Common myeloid progenitor, CD34-positive (primary cell): ENCODE data around the gene ACOT12.

Experiments
- CTCF ChIA-PET: fragments of 350-600 bp; sonication (Branson Sonifier 250); formaldehyde crosslinking; loops from one replicate; lab custom pipeline; 2021; ENCODE audit warnings: antibody characterized with exemption; lab: Charles Lee
- POLR2A ChIA-PET: fragments of 350-600 bp; sonication (Branson Sonifier 250); formaldehyde crosslinking; loops from one replicate; lab custom pipeline; 2021; ENCODE audit warnings: antibody characterized with exemption; lab: Charles Lee
- DNase-seq, 3 donors: peaks; one replicate each; pipeline versions ENCODE4 v3.0.0 to v3.0.0-alpha.2; 2013
- H3K27ac ChIP-seq, 2 experiments: 1 replicate in 1 of 2; 2 replicates in 1 of 2; pipeline ENCODE4 v1.7.0; 2013; ENCODE audit warnings: inconsistent platforms in 2 of 2, low read length in 2 of 2, mild to moderate bottlenecking in 2 of 2, low read depth in 1 of 2, moderate library complexity in 1 of 2; ENCODE audit not compliant: severe bottlenecking in 2 of 2, insufficient read depth in 1 of 2, poor library complexity in 1 of 2
- H3K27me3 ChIP-seq, 5 experiments: replicated peaks in 2 of 5; 1 replicate in 3 of 5; 2 replicates in 2 of 5; pipeline versions ENCODE4 v1.6.1 to v1.7.0; 2013; ENCODE audit warnings: low read length in 4 of 5, mild to moderate bottlenecking in 2 of 5, moderate library complexity in 2 of 5, inconsistent platforms in 1 of 5; ENCODE audit not compliant: insufficient read depth in 5 of 5, control insufficient read depth in 4 of 5
- H3K36me3 ChIP-seq, 4 experiments: 1 replicate in 2 of 4; 2 replicates in 2 of 4; pipeline versions ENCODE4 v1.6.1 to v1.7.0; 2013; ENCODE audit warnings: low read length in 3 of 4, control low read depth in 1 of 4, mild to moderate bottlenecking in 1 of 4; ENCODE audit not compliant: control insufficient read depth in 4 of 4, insufficient read depth in 4 of 4
- H3K4me1 ChIP-seq, 4 experiments: 1 replicate in 3 of 4; 2 replicates in 1 of 4; pipeline versions ENCODE4 v1.6.1 to v1.7.1; 2013; ENCODE audit warnings: low read length in 3 of 4, mild to moderate bottlenecking in 3 of 4, control low read depth in 1 of 4, inconsistent platforms in 1 of 4, moderate library complexity in 1 of 4; ENCODE audit not compliant: control insufficient read depth in 4 of 4, insufficient read depth in 4 of 4; ENCODE audit errors: control extremely low read depth in 1 of 4
- H3K4me3 ChIP-seq, 7 experiments: 1 replicate in 4 of 7; 2 replicates in 3 of 7; pipeline versions ENCODE4 v1.5.1 to v1.7.0; 2013; ENCODE audit warnings: mild to moderate bottlenecking in 7 of 7, low read length in 6 of 7, moderate library complexity in 6 of 7, inconsistent platforms in 2 of 7, low read depth in 2 of 7, control low read depth in 1 of 7; ENCODE audit not compliant: insufficient read depth in 4 of 7, control insufficient read depth in 1 of 7; ENCODE audit errors: extremely low read depth in 1 of 7
- H3K9me3 ChIP-seq, 5 experiments: 1 replicate in 4 of 5; 2 replicates in 1 of 5; pipeline versions ENCODE4 v1.6.1 to v1.7.1; 2013; ENCODE audit warnings: low read length in 4 of 5, mild to moderate bottlenecking in 2 of 5, inconsistent platforms in 1 of 5, low read depth in 1 of 5, moderate library complexity in 1 of 5; ENCODE audit not compliant: control insufficient read depth in 4 of 5, insufficient read depth in 2 of 5; ENCODE audit errors: control extremely low read depth in 1 of 5
- WGBS: methylation state at CpG from one replicate; pipeline ENCODE4 v1.1.5; 2013; ENCODE audit not compliant: insufficient coverage; 5-methylcytosine and 5-hydroxymethylcytosine counted together

The ACOT12 gene

GRCh38 chr5:81402192-81402930, 8.4 kb upstream of the ACOT12 start:
- Histone ChIP-seq H3K4me3 (no peak overlapping the region), H3K9me3 (no peaks in the 10 kb centered on the region), H3K36me3 (peaks cover 0 to 4% (median under 1%) of the 10 kb centered on the region in 4 experiments), H3K27ac (no peak overlapping the region), H3K27me3 (no peaks in the 10 kb centered on the region), H3K4me1 (peaks cover 0 to 19% (median 11%) of the 10 kb centered on the region in 4 experiments)
- CTCF ChIA-PET = interaction anchor here (0.7 kb wide), 1 partner anchor 8 kb away, joined by 3 read pairs; no protein-coding TSS in a partner anchor
- 75% methylated on average over 2 of the region's 2 CpGs for WGBS
- POLR2A ChIA-PET = no interaction called here
- DNase-seq = no peak

GRCh38 chr5:81401266-81401665, 7.3 kb upstream of the ACOT12 start:
- Histone ChIP-seq H3K4me1 (peaks cover 0 to 22% (median 12%) of the 10 kb centered on the region in 4 experiments), H3K4me3 (no peak overlapping the region), H3K27ac (no peak overlapping the region), H3K36me3 (no peaks in the 10 kb centered on the region), H3K27me3 (peaks cover 0 to 6% (median 2%) of the 10 kb centered on the region in 5 experiments), H3K9me3 (no peaks in the 10 kb centered on the region)
- ChIA-PET CTCF (no interaction called here), POLR2A (interaction anchor here (0.7 kb wide), 1 partner anchor 87 kb away, joined by 5 read pairs; no protein-coding TSS in a partner anchor)
- DNase-seq = no peak
- 98% methylated on average over 7 of the region's 11 CpGs for WGBS

- ChIA-PET POLR2A (interaction anchor here (0.7 kb wide), 1 partner anchor 86 kb away, joined by 5 read pairs; no protein-coding TSS in a partner anchor), CTCF (interaction anchor here (1.8 kb wide), 1 partner anchor 12 kb away, joined by 4 read pairs; no protein-coding TSS in a partner anchor)
- Histone ChIP-seq H3K27ac (no peak overlapping the region), H3K4me1 (peaks cover 0 to 22% (median 12%) of the 10 kb centered on the region in 4 experiments), H3K36me3 (no peaks in the 10 kb centered on the region), H3K27me3 (peaks cover 0 to 11% (median 2%) of the 10 kb centered on the region in 5 experiments), H3K9me3 (peaks cover 0 to 2% (median 0%) of the 10 kb centered on the region in 5 experiments), H3K4me3 (peak overlapping the region in 1 of 7 experiments; percentile 24)
- WGBS = 0% methylated on average over 2 of the region's 2 CpGs
- peak; percentile 36 to 78 (median 62) for DNase-seq
Observed at GRCh38 chr5:81400375-81400774, 6.4 kb upstream of the ACOT12 start.

- no peak overlapping the region for H3K27ac ChIP-seq
- peaks cover 2 to 26% (median 12%) of the 10 kb centered on the region in 5 experiments for H3K27me3 ChIP-seq
- no peak overlapping the region for H3K4me3 ChIP-seq
- peak in 1 of 3 donors; percentile 14 for DNase-seq
- POLR2A ChIA-PET = no interaction called here
- CTCF ChIA-PET = interaction anchor here (1.8 kb wide), 1 partner anchor 10 kb away, joined by 4 read pairs; no protein-coding TSS in a partner anchor
- H3K36me3 ChIP-seq = no peaks in the 10 kb centered on the region
- H3K9me3 ChIP-seq = peaks cover 0 to 6% (median 3%) of the 10 kb centered on the region in 5 experiments
- WGBS = 57% methylated on average over 3 of the region's 4 CpGs
- H3K4me1 ChIP-seq = peaks cover 0 to 27% (median 14%) of the 10 kb centered on the region in 4 experiments
Observed at GRCh38 chr5:81398741-81399140, 4.8 kb upstream of the ACOT12 start.

GRCh38 chr5:81397176-81397575, 3.2 kb upstream of the ACOT12 start:
- Histone ChIP-seq H3K36me3 (no peaks in the 10 kb centered on the region), H3K27ac (no peak overlapping the region), H3K9me3 (peaks cover 0 to 6% (median 3%) of the 10 kb centered on the region in 5 experiments), H3K4me1 (peaks cover 0 to 32% (median 16%) of the 10 kb centered on the region in 4 experiments), H3K27me3 (peaks cover 2 to 39% (median 14%) of the 10 kb centered on the region in 5 experiments), H3K4me3 (no peak overlapping the region)
- POLR2A ChIA-PET = interaction anchor here (0.6 kb wide), 1 partner anchor 99 kb away, joined by 4 read pairs; no protein-coding TSS in a partner anchor
- WGBS = 0% methylated on average over 3 of the region's 3 CpGs
- CTCF ChIA-PET = no interaction called here
- no peak for DNase-seq

- POLR2A ChIA-PET = no interaction called here
- no peak overlapping the region for H3K27ac ChIP-seq
- no peak for DNase-seq
- H3K4me3 ChIP-seq = no peak overlapping the region
- H3K4me1 ChIP-seq = peaks cover 0 to 20% (median 12%) of the 10 kb centered on the region in 4 experiments
- CTCF ChIA-PET = interaction anchor here (0.6 kb wide), 1 partner anchor 590 kb away, joined by 3 read pairs; no protein-coding TSS in a partner anchor
- no peaks in the 10 kb centered on the region for H3K36me3 ChIP-seq
- 100% methylated on average over 3 of the region's 3 CpGs for WGBS
- peaks cover 0 to 6% (median 3%) of the 10 kb centered on the region in 5 experiments for H3K9me3 ChIP-seq
- peaks cover 2 to 53% (median 20%) of the 10 kb centered on the region in 5 experiments for H3K27me3 ChIP-seq
Observed at GRCh38 chr5:81395262-81395661, 1.3 kb upstream of the ACOT12 start.

GRCh38 chr5:81393430-81393782, 528 bp downstream of the ACOT12 start:
- 0% methylated on average over 1 of the region's 10 CpGs for WGBS
- no peak for DNase-seq
- POLR2A ChIA-PET = no interaction called here
- no peak overlapping the region for H3K27ac ChIP-seq
- H3K27me3 ChIP-seq = peaks cover 2 to 53% (median 20%) of the 10 kb centered on the region in 5 experiments
- CTCF ChIA-PET = no interaction called here
- H3K36me3 ChIP-seq = no peaks in the 10 kb centered on the region
- peak overlapping the region in 6 of 7 experiments; percentile 19 to 63 (median 40) for H3K4me3 ChIP-seq
- H3K4me1 ChIP-seq = peaks cover 0 to 16% (median 6%) of the 10 kb centered on the region in 4 experiments
- peaks cover 0 to 6% (median 3%) of the 10 kb centered on the region in 5 experiments for H3K9me3 ChIP-seq
